GM12872 (cell line): ENCODE data around the gene POLR3B.

Source experiments
- TF ChIP-seq, protein P1 (sequence below): IDR thresholded peaks from 3 replicates; pipeline ENCODE4 v1.5.1; 2011; ENCODE audit warnings: low read depth, mild to moderate bottlenecking, low read length, moderate library complexity; ENCODE audit not compliant: insufficient read depth

POLR3B gene

DNA sequence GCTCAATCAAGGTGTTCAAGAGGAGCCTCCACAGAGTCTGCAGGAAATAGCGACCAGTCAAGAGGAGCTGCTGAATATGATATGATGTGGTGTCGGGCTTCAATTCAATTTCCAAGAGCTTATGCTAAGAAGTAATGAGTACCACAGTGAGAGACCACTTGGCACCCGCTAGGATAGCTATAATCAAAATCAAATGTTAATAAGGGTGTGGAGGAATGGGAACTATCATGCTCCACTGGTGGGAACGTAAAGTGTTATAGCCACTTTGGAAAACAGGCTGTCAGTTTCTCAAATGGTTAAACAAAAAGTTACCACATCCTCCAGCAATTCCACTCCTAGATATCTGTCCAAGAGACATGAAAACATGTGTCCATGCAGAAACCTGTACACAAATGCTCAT, 6.7 kb downstream of the POLR3B start:
- TF ChIP-seq, protein P1, sequence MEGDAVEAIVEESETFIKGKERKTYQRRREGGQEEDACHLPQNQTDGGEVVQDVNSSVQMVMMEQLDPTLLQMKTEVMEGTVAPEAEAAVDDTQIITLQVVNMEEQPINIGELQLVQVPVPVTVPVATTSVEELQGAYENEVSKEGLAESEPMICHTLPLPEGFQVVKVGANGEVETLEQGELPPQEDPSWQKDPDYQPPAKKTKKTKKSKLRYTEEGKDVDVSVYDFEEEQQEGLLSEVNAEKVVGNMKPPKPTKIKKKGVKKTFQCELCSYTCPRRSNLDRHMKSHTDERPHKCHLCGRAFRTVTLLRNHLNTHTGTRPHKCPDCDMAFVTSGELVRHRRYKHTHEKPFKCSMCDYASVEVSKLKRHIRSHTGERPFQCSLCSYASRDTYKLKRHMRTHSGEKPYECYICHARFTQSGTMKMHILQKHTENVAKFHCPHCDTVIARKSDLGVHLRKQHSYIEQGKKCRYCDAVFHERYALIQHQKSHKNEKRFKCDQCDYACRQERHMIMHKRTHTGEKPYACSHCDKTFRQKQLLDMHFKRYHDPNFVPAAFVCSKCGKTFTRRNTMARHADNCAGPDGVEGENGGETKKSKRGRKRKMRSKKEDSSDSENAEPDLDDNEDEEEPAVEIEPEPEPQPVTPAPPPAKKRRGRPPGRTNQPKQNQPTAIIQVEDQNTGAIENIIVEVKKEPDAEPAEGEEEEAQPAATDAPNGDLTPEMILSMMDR = no peak

DNA sequence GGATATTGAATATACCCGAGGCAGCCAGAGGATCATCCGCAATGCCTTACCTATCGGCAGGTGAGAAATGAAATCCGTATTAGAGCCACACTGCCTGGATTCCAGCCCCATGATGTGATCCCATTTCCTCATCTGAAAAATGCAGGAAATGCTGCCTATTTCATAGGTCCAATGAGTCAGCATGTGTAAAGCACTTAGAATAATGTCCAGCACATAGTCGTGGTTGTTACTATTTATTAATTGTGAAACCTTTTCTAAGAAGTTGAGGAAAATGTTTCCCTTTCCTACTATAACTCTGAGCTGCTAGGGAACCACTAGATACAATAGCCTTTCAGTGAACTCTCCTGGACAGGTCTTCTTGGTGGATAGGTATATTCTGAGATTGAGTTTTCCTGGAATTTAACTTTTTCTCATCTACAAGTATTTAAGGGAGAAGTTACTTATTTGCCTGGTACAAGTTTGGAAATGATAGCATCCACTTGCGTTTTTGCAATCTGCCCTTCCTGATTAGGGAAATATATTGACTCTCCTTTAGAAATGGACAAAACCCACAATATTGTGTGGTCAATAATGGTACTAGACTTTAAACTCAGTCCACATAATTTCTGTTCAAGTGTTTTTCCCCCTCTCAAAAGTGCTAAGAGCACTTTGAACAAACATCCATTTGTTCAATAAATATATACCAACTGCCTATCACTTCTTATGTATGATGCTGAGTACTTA, 12.2 kb downstream of the POLR3B start:
- TF ChIP-seq, protein P1 = no peak

DNA sequence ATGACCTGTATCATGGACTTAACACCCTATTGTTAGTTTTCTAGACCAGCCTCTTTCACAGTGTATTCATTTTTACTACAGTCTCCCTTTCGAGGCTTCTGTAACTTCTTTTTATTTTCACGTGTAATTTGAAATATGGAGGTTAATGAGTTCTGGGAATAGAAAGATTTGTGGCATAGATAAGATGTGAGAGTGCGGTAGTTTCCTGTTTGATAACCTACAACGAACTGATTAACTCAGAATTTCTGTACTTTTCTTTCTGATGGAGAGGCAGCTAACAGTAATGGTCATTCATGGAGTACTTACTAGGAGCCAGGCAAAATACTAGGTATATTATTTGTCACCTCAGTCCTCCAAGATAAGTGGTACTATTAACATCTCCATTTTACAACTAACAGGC, 21.2 kb downstream of the POLR3B start:
- TF ChIP-seq, protein P1 = no peak

DNA sequence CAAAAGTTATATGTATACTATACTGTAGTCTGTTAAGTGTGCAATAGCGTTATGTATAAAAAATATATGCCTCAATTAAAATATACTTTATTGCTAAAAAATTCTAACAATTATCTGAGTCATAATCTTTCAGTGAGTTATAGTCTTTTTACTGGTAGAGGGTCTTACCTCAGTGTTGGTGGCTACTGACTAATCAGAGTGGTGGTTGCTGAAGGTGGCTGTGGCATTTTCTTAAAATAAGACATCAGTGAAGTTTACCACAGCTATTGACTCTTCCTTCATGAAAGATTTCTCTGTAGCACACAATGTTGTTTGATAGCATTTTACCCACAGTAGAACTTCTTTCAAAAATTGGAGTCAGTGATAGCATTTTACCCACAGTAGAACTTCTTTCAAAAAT, 23.4 kb downstream of the POLR3B start:
- TF ChIP-seq, protein P1 = no peak

DNA sequence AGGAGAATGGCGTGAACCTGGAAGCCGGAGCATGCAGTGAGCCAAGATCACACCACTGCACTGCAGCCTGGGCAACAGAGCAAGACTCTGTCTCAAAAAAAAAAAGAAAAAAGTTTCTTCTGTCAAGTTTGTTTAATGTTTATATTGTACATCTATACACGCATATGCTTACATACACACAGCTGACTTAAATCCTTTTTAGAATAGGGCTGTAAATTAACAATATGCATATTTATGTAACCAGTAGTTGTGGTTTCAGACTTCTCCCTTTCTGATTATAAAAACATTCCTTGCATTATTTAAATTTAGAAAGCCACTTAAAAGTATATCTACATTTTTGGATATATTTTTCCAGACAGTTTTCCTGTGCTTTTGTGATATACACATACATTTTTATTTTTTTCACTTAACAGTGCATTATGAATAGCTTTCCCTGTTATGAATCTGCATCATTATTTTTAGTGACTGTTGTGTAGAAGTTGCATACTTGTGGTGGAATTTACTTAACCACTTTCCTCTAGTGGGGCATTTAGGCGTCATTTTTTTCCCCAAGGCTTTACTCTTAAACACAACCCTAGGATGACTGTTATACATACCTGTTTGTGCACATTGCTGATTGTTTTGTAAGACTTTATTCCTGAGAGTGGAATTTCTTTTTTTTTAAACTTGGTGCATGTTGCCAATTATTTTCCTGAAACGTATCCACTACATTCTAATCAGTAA, 29.4 kb downstream of the POLR3B start:
- TF ChIP-seq, protein P1 = no peak

DNA sequence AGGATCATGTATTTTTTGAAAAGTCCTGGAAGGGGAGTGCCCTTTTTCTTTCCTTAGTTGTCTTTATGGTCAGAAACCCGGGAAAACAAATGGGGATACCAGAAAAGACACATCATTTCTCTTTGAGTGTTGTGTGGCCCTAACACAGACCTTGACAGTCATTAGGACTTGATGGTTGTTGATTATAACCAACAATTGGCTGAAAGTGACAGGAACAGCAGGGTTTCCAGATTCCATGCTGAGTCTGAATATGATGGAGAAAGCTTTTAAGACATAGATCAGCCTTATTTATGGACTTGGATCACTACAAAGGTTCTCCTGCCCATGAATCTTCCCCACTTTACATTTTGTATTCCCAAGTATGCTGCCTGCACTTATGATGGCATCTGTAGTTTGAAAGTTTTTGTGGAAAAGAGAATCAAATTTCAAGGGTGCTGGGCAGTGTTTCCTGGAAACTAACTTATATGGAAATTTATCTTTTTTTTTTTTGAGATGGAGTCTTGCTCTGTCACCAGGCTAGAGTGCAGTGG, 30.4 kb downstream of the POLR3B start:
- TF ChIP-seq, protein P1 = no peak

DNA sequence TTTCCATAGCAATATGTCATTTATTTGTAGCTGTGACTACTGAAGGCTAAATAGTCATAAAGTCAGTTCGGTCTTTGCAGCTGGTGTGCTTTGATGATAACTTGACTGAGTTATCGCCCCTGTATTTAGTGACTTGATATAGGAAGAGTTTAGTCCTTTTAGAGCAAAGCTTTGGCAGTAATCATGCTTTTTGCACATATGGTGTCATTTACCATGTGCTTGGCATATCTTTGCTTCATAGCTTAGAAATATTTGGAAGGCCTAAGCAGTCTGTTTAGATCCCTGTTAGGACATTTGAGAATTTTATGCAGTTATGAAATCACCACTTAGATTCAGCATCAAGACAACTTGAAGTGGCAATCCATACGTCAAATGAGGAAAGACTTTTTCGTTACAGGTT, 31.6 kb downstream of the POLR3B start:
- TF ChIP-seq, protein P1 = no peak
